HG03025 (cell line): Measurements from ENCODE around the gene MARCHF3.
"Not testable (repeated sequence)": the region's sequence is repeated elsewhere in the genome, so short reads cannot be mapped to it uniquely, and the experiment has no call there.

Experiments used
- ATAC-seq: cut with Tn5 transposase; IDR thresholded peaks from one replicate; pipeline ENCODE4 v1.9.1; 2021; ENCODE audit warnings: mild to moderate bottlenecking, moderate library complexity; ENCODE audit not compliant: unreplicated experiment, low FRiP score

The MARCHF3 gene

GRCh38 chr5:126963822-126964375 is 66.5 kb downstream of the MARCHF3 start:
- ATAC-seq = no peak

GRCh38 chr5:126961702-126962101 is 68.7 kb downstream of the MARCHF3 start:
- ATAC-seq = peak; percentile 58

- ATAC-seq = no peak
Measured at GRCh38 chr5:126961128-126961527, 69.2 kb downstream of the MARCHF3 start.

GRCh38 chr5:126959188-126959587 is 71.2 kb downstream of the MARCHF3 start:
- no peak for ATAC-seq

- ATAC-seq = no peak
Measured at GRCh38 chr5:126956991-126957390, 73.4 kb downstream of the MARCHF3 start.

- no peak for ATAC-seq
Measured at GRCh38 chr5:126954981-126955380, 75.4 kb downstream of the MARCHF3 start.

GRCh38 chr5:126953640-126954039 is 76.7 kb downstream of the MARCHF3 start:
- no peak for ATAC-seq

GRCh38 chr5:126949475-126949874 is 80.9 kb downstream of the MARCHF3 start:
- no peak for ATAC-seq

- no peak for ATAC-seq
Measured at GRCh38 chr5:126948453-126948852, 81.9 kb downstream of the MARCHF3 start.

GRCh38 chr5:126948011-126948355 is 82.4 kb downstream of the MARCHF3 start:
- no peak for ATAC-seq

GRCh38 chr5:126947146-126948010 is 83.0 kb downstream of the MARCHF3 start:
- peak; percentile 77 for ATAC-seq

GRCh38 chr5:126942908-126943307 is 87.5 kb downstream of the MARCHF3 start:
- ATAC-seq = not testable (repeated sequence)

- no peak for ATAC-seq
Measured at GRCh38 chr5:126941403-126941802, 89.0 kb downstream of the MARCHF3 start.

- ATAC-seq = no peak
Measured at GRCh38 chr5:126939887-126940286, 90.5 kb downstream of the MARCHF3 start.

- no peak for ATAC-seq
Measured at GRCh38 chr5:126938466-126938865, 91.9 kb downstream of the MARCHF3 start.

GRCh38 chr5:126937771-126938170 is 92.6 kb downstream of the MARCHF3 start:
- no peak for ATAC-seq

GRCh38 chr5:126936775-126937418 is 93.5 kb downstream of the MARCHF3 start:
- ATAC-seq = no peak

- ATAC-seq = no peak
Measured at GRCh38 chr5:126931963-126932660, 98.2 kb downstream of the MARCHF3 start.

GRCh38 chr5:126928041-126928440 is 102.3 kb downstream of the MARCHF3 start:
- ATAC-seq = no peak

- ATAC-seq = no peak
Measured at GRCh38 chr5:126927429-126927828, 102.9 kb downstream of the MARCHF3 start.

- no peak for ATAC-seq
Measured at GRCh38 chr5:126926187-126926586, 104.2 kb downstream of the MARCHF3 start.
